Testis (tissue), 3 donors: ENCODE measurements around the gene FBXO34. TPM values are rescaled to one million over a fixed set of nuclear protein-coding genes. Genes with fewer than 3 reads are reported as not detected.

Source experiments
- DNase-seq: peaks from one replicate; pipeline ENCODE4 v3.0.0-alpha.2; 2019
- H3K27ac ChIP-seq, 2 donors: fragments of 200-600 bp; sonication (generic); one replicate each; pipeline ENCODE4 v1.5.1; 2019
- H3K27me3 ChIP-seq: fragments of 200-600 bp; sonication (generic); one replicate; pipeline ENCODE4 v1.5.1; 2019
- H3K36me3 ChIP-seq: fragments of 200-600 bp; sonication (generic); one replicate; pipeline ENCODE4 v1.5.1; 2017; ENCODE audit warnings: low read depth; ENCODE audit errors: missing control alignments
- H3K4me1 ChIP-seq: fragments of 200-600 bp; sonication (generic); one replicate; pipeline ENCODE4 v1.5.1; 2019
- H3K4me3 ChIP-seq, 2 donors: fragments of 200-600 bp; sonication (generic); one replicate each; pipeline ENCODE4 v1.5.1; 2017 to 2019
- H3K9me3 ChIP-seq: fragments of 200-600 bp; sonication (generic); one replicate; pipeline ENCODE4 v1.5.1; 2017
- POLR2A ChIP-seq: fragments of 450-650 bp; IDR thresholded peaks from one replicate; pipeline ENCODE4 v1.6.1; 2017; ENCODE audit warnings: antibody characterized with exemption, mild to moderate bottlenecking, moderate library complexity
- WGBS, 2 donors: methylation state at CpG; one replicate each; pipeline ENCODE4 v1.1.5; 2018; 5-methylcytosine and 5-hydroxymethylcytosine counted together
- intact Hi-C: fragments of 100-400 bp; cut with DNase I; formaldehyde crosslinking; loops from one replicate; pipeline ENCODE4 v1.15.1; 2023; ENCODE audit warnings: low total_unique reads
- polyA plus RNA-seq: library from polyadenylated mRNA; stranded (reverse); fragments of 350-450 nt; fragmentation: Illumina TruSeq; extraction: RNeasy Lipid Tissue Mini Kit (QIAGEN cat#74804); gene quantifications from one replicate; pipeline ENCODE4 v1.2.3, GENCODE V29; 2014; ENCODE audit warnings: low read depth, low replicate concordance; ENCODE audit not compliant: insufficient read depth
- total RNA-seq, 2 donors: library from RNA; depleted of rRNA; stranded (reverse); fragments of >200 nt; gene quantifications; one replicate each; pipeline ENCODE4 v1.2.3, GENCODE V29; 2016
- TF ChIP-seq, protein P1 (sequence below), 3 experiments: fragments of 450-650 bp in 2 of 3; fragments of 200-600 bp in 1 of 3; sonication (generic) in 1 of 3; IDR thresholded peaks; one replicate each; pipeline ENCODE4 v1.5.1; 2016 to 2019; ENCODE audit warnings: antibody characterized with exemption in 3 of 3, mild to moderate bottlenecking in 2 of 3, moderate library complexity in 1 of 3

The FBXO34 gene
- total and polyA plus RNA-seq, 3 donors from 2014 or later = 62.1 to 91.7 (median 84.4) TPM

- Histone ChIP-seq H3K4me1 (peaks cover 5% of the 10 kb centered on the region), H3K36me3 (no peaks in the 10 kb centered on the region), H3K9me3 (no peaks in the 10 kb centered on the region), H3K27ac (no peak overlapping the region), H3K4me3 (no peak overlapping the region), H3K27me3 (no peaks in the 10 kb centered on the region)
- no peak for TF ChIP-seq POLR2A
- TF ChIP-seq, protein P1, sequence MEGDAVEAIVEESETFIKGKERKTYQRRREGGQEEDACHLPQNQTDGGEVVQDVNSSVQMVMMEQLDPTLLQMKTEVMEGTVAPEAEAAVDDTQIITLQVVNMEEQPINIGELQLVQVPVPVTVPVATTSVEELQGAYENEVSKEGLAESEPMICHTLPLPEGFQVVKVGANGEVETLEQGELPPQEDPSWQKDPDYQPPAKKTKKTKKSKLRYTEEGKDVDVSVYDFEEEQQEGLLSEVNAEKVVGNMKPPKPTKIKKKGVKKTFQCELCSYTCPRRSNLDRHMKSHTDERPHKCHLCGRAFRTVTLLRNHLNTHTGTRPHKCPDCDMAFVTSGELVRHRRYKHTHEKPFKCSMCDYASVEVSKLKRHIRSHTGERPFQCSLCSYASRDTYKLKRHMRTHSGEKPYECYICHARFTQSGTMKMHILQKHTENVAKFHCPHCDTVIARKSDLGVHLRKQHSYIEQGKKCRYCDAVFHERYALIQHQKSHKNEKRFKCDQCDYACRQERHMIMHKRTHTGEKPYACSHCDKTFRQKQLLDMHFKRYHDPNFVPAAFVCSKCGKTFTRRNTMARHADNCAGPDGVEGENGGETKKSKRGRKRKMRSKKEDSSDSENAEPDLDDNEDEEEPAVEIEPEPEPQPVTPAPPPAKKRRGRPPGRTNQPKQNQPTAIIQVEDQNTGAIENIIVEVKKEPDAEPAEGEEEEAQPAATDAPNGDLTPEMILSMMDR (IDR thresholded peaks at IDR 0.05) = no peak
- intact Hi-C loops = no loop called here
- DNase-seq = no peak
- WGBS, 2 donors = 77 to 82% methylated on average over 4 of the region's 4 CpGs
These were observed 88.1 kb downstream of the FBXO34 start for GRCh38 chr14:55359307-55359706.

DNA sequence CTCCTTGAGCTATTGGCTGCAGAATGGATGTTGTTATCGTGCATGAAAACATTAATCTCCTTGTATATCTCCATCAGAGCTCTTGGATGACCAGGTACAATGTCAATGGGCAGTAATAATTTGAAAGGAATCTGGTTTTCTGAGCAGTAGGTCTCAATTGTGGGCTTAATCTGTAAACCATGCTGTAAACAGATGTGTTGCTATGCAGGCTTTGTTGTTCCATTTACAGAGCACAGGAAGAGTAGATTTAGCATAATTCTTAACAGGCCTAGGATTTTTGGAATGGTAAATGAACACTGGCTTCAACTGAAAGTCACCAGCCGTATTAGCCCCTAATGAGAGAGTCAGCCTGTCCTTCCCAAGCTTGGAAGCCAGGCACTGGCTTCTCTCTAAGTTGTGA lies 90.0 kb downstream of the FBXO34 start:
- no peaks in the 10 kb centered on the region for H3K27me3 ChIP-seq
- H3K4me3 ChIP-seq = no peak overlapping the region
- intact Hi-C loops = no loop called here
- TF ChIP-seq POLR2A = no peak
- TF ChIP-seq, protein P1 (IDR thresholded peaks at IDR 0.05) = no peak
- no peak overlapping the region for H3K27ac ChIP-seq
- no peaks in the 10 kb centered on the region for H3K9me3 ChIP-seq
- peaks cover 5% of the 10 kb centered on the region for H3K4me1 ChIP-seq
- WGBS, 2 donors = 79 to 80% methylated on average over 2 of the region's 2 CpGs
- no peak for DNase-seq
- H3K36me3 ChIP-seq = no peaks in the 10 kb centered on the region

DNA sequence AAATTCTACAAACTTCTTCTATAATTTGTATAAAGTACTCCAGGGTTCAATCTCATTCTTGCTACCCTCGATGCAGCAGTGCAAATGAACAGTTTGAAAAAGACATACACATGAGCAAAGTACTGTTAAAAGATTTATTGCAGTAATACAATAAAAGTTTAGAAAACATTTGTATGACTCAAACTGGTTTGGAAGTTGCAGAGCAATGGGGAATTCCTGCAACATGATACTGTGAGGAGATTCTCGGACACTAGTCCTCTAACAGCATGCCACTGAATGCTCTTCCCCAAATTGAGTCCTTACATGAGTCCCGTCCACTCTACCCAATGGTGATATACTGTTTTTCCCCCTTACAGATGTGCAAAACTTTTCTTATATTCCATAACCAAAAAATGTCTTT lies 95.0 kb downstream of the FBXO34 start:
- no peaks in the 10 kb centered on the region for H3K9me3 ChIP-seq
- H3K27me3 ChIP-seq = no peaks in the 10 kb centered on the region
- intact Hi-C loops = no loop called here
- no peak overlapping the region for H3K27ac ChIP-seq
- DNase-seq = no peak
- H3K36me3 ChIP-seq = no peaks in the 10 kb centered on the region
- H3K4me3 ChIP-seq = no peak overlapping the region
- H3K4me1 ChIP-seq = peaks cover 5% of the 10 kb centered on the region
- TF ChIP-seq POLR2A = no peak
- TF ChIP-seq, protein P1 (IDR thresholded peaks at IDR 0.05) = no peak
- WGBS, 2 donors = 83 to 86% methylated on average over 3 of the region's 3 CpGs

DNA sequence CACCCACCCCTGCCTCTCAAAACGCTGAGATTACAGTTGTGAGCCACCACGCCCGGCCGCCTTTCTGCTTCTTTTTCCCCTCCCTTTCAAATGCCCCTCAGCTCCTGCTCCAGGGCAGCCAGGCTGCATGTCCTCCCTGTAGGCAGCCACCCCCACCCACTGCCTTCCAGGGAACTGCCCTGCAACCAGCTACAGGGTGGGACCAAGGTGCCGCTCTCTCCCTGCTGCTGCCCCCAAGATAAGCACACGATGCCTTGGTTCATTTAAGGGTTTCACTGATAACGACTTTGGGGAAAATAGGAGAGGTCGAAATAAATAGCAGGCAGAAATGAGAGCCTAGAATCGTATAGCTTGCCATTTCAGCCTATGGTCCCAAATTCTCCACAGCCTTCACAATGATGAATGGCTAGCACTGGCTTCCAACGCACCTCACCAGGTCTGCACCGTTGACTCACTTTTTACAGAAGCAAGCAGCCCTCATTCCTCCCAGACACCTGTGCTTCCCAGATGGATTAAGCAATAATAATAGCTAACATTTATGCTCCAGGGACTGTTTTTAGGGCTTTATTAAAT lies 99.7 kb downstream of the FBXO34 start:
- no peak for DNase-seq
- 71 to 78% methylated on average over 11 of the region's 11 CpGs for WGBS, 2 donors
- no peaks in the 10 kb centered on the region for H3K9me3 ChIP-seq
- no peaks in the 10 kb centered on the region for H3K36me3 ChIP-seq
- H3K27me3 ChIP-seq = no peaks in the 10 kb centered on the region
- no peak overlapping the region for H3K4me3 ChIP-seq
- intact Hi-C loops = no loop called here
- TF ChIP-seq, protein P1 (IDR thresholded peaks at IDR 0.05) = no peak
- no peak for TF ChIP-seq POLR2A
- H3K27ac ChIP-seq = no peak overlapping the region
- no peaks in the 10 kb centered on the region for H3K4me1 ChIP-seq

DNA sequence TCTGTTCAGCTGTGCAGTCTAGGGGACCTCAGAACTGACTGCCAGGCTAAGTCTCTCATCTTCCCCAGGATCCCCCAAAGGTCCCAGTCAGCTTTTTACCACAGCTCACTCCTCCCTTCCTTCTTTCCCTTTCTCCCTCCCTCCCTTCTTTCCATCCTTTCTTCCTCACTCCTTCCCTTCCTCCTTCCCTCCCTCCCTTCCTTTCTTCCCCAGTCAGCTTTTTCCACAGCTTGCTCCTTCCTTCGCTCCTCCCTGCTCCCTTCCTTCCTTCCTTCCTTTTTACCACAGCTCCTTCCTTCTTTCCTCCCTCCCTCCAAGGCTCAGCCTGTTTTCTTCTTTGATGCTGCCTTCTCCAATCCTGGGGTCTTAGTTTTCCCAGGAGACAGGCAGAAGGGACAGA lies 101.2 kb downstream of the FBXO34 start:
- Histone ChIP-seq H3K27ac (no peak overlapping the region), H3K4me1 (no peaks in the 10 kb centered on the region), H3K4me3 (no peak overlapping the region), H3K9me3 (no peaks in the 10 kb centered on the region), H3K27me3 (no peaks in the 10 kb centered on the region), H3K36me3 (no peaks in the 10 kb centered on the region)
- no peak for DNase-seq
- TF ChIP-seq, protein P1 (IDR thresholded peaks at IDR 0.05) = no peak
- no peak for TF ChIP-seq POLR2A
- intact Hi-C loops = no loop called here
- WGBS, 2 donors = 95 to 100% methylated on average over 1 of the region's 1 CpG
